Lung (tissue), 12 donors: Measurements from ENCODE around the gene PKMYT1. TPM values are rescaled to one million over a fixed set of nuclear protein-coding genes. Genes with fewer than 3 reads are reported as not detected.

Experiments
- ATAC-seq: fragments of 200-7000 bp; cut with Tn5 transposase; one replicate; pipeline ENCODE4 v1.9.1; 2020; ENCODE audit warnings: moderate number of reproducible peaks; ENCODE audit not compliant: insufficient read depth, low FRiP score
- DNase-seq, 3 donors: peaks; one replicate each; pipeline ENCODE4 v3.0.0-alpha.2; 2013 to 2017
- H3K27ac ChIP-seq, 2 donors: one replicate each; pipeline ENCODE4 v1.5.1; 2013; ENCODE audit warnings: mild to moderate bottlenecking in 2 of 2, moderate library complexity in 2 of 2, control low read depth in 1 of 2, inconsistent platforms in 1 of 2, low read depth in 1 of 2, low read length in 1 of 2
- H3K27me3 ChIP-seq, 3 donors: one replicate each; pipeline ENCODE4 v1.5.1; 2013; ENCODE audit warnings: low read length in 2 of 3; ENCODE audit not compliant: control insufficient read depth in 3 of 3, insufficient read depth in 3 of 3
- H3K36me3 ChIP-seq, 4 donors: one replicate each; pipeline ENCODE4 v1.5.1; 2013; ENCODE audit warnings: low read length in 4 of 4, mild to moderate bottlenecking in 1 of 4, moderate library complexity in 1 of 4; ENCODE audit not compliant: control insufficient read depth in 4 of 4, insufficient read depth in 4 of 4
- H3K4me1 ChIP-seq, 5 donors: one replicate each; pipeline ENCODE4 v1.5.1; 2013; ENCODE audit warnings: low read length in 5 of 5, mild to moderate bottlenecking in 2 of 5, moderate library complexity in 1 of 5; ENCODE audit not compliant: control insufficient read depth in 5 of 5, insufficient read depth in 5 of 5
- H3K4me3 ChIP-seq: one replicate; pipeline ENCODE4 v1.5.1; 2013; ENCODE audit warnings: mild to moderate bottlenecking, control low read depth, moderate library complexity
- H3K9ac ChIP-seq, 2 donors: one replicate each; pipeline ENCODE4 v1.5.1; 2013; ENCODE audit warnings: low read length in 2 of 2, control low read depth in 1 of 2; ENCODE audit not compliant: insufficient read depth in 1 of 2
- H3K9me3 ChIP-seq, 4 donors: one replicate each; pipeline ENCODE4 v1.5.1; 2013; ENCODE audit warnings: low read length in 3 of 4, mild to moderate bottlenecking in 1 of 4, moderate library complexity in 1 of 4; ENCODE audit not compliant: control insufficient read depth in 4 of 4, insufficient read depth in 3 of 4
- CTCF ChIP-seq: IDR thresholded peaks from 2 replicates; pipeline ENCODE4 v1.5.1; 2012; ENCODE audit warnings: mild to moderate bottlenecking; ENCODE audit errors: control extremely low read depth, extremely low read depth
- WGBS, 2 donors: extraction: QIAGEN DNeasy Blood & Tissue Kit; methylation state at CpG; one replicate each; pipeline ENCODE4 v1.1.7; 2013; 5-methylcytosine and 5-hydroxymethylcytosine counted together
- polyA plus RNA-seq, 2 donors: library from polyadenylated mRNA; stranded (reverse); fragments of 200-250 nt; gene quantifications; one replicate each; pipeline ENCODE4 v1.2.1, GENCODE V29; 2013
- total RNA-seq, 2 donors: library from RNA; depleted of rRNA in 1 of 2; stranded (reverse); fragments of >200 nt in 1 of 2; gene quantifications; one replicate each; pipeline ENCODE4 v1.2.1, GENCODE V29; 2014 to 2021
- donor health status: control.
- donor health status: control.
- donor health status: Bipolar disorder and iron deficiency.
- donor health status: healthy.
- donor health status: DM: yes; HTN: yes; CAD: no.

The PKMYT1 gene
- total and polyA plus RNA-seq, 4 donors: 2.9 to 9.4 (median 5.2) TPM

GRCh38 chr16:3015865-3016521 lies 35.7 kb upstream of the PKMYT1 start:
- Histone ChIP-seq H3K4me3 (no peak overlapping the region), H3K9me3 (no peaks in the 10 kb centered on the region), H3K36me3 (no peaks in the 10 kb centered on the region), H3K27me3 (peaks cover 0 to 29% (median 24%) of the 10 kb centered on the region in 3 donors), H3K4me1 (peaks cover 0 to 47% (median 9%) of the 10 kb centered on the region in 5 donors), H3K9ac (no peak overlapping the region), H3K27ac (no peak overlapping the region)
- no peak for TF ChIP-seq CTCF
- DNase-seq (no peak), ATAC-seq (no peak)
- 82 to 92% methylated on average over 13 of the region's 13 CpGs for WGBS, 2 donors

- no peak for ATAC-seq
- H3K27me3 ChIP-seq: peaks cover 0 to 29% (median 27%) of the 10 kb centered on the region in 3 donors
- no peak overlapping the region for H3K27ac ChIP-seq
- peak in 1 of 3 donors; percentile 57 for DNase-seq
- peaks cover 0 to 2% (median 0%) of the 10 kb centered on the region in 4 donors for H3K9me3 ChIP-seq
- no peaks in the 10 kb centered on the region for H3K36me3 ChIP-seq
- no peak overlapping the region for H3K9ac ChIP-seq
- peaks cover 0 to 45% (median 8%) of the 10 kb centered on the region in 5 donors for H3K4me1 ChIP-seq
- H3K4me3 ChIP-seq: no peak overlapping the region
- WGBS, 2 donors: 86 to 89% methylated on average over 6 of the region's 6 CpGs
- TF ChIP-seq CTCF: no peak
Measured at GRCh38 chr16:3014971-3015370, 34.7 kb upstream of the PKMYT1 start.

- Histone ChIP-seq H3K36me3 (no peaks in the 10 kb centered on the region), H3K4me1 (peaks cover 0 to 45% (median 5%) of the 10 kb centered on the region in 5 donors), H3K27me3 (peaks cover 0 to 29% (median 27%) of the 10 kb centered on the region in 3 donors), H3K9me3 (peaks cover 0 to 2% (median 0%) of the 10 kb centered on the region in 4 donors), H3K4me3 (no peak overlapping the region), H3K27ac (no peak overlapping the region), H3K9ac (no peak overlapping the region)
- no peak for TF ChIP-seq CTCF
- DNase-seq (no peak), ATAC-seq (no peak)
- WGBS, 2 donors: 63 to 71% methylated on average over 12 of the region's 12 CpGs
Measured at GRCh38 chr16:3013998-3014690, 33.9 kb upstream of the PKMYT1 start.
